K562 (cell line): ENCODE data around the gene MYLIP. TPM values are rescaled to one million over a fixed set of nuclear protein-coding genes. Genes with fewer than 3 reads are reported as not detected.
A peak's percentile ranks its signal among the peaks of the same experiment; 100 is the strongest.

Experiments
- ARID4B ChIP-seq: sonication (generic); formaldehyde crosslinking; IDR thresholded peaks from 2 replicates; pipeline ENCODE4 v1.8.0; 2022; ENCODE audit warnings: mild to moderate bottlenecking, missing genetic modification reagents
- CBX3 ChIP-seq, 2 experiments: IDR thresholded peaks; 1 replicate in 1 of 2; 2 replicates in 1 of 2; pipeline ENCODE4 v1.6.1; 2012; ENCODE audit warnings: inconsistent platforms in 2 of 2, low read length in 2 of 2, borderline replicate concordance in 1 of 2, control low read depth in 1 of 2
- CEBPG ChIP-seq, 3 experiments: fragments of 200-800 bp in 1 of 3; sonication (Bioruptor generic) in 1 of 3; sonication (generic) in 1 of 3; formaldehyde crosslinking in 1 of 3; IDR thresholded peaks in 2 of 3; conservative IDR thresholded peaks in 1 of 3; 2 replicates each; pipeline versions ENCODE4 v1.6.1 to v1.8.0; 2016 to 2022; ENCODE audit warnings: missing compliant biosample characterization in 2 of 3, missing genetic modification characterization in 2 of 3, mild to moderate bottlenecking in 1 of 3, missing genetic modification reagents in 1 of 3
- CREB3L1 ChIP-seq: fragments of 450-650 bp; IDR thresholded peaks from 2 replicates; pipeline ENCODE4 v1.6.1; 2014; ENCODE audit warnings: low read depth, mild to moderate bottlenecking, moderate library complexity, borderline replicate concordance
- EHMT2 ChIP-seq: fragments of 450-650 bp; IDR thresholded peaks from 2 replicates; pipeline ENCODE4 v1.6.1; 2018; ENCODE audit warnings: antibody characterized with exemption
- MAFK ChIP-seq: IDR thresholded peaks from 2 replicates; pipeline ENCODE4 v1.6.1; 2011; ENCODE audit warnings: low read length, improper control_type of control experiment
- MAZ ChIP-seq, 2 experiments: fragments of 450-650 bp in 1 of 2; sonication (generic) in 1 of 2; formaldehyde crosslinking; IDR thresholded peaks in 1 of 2; conservative IDR thresholded peaks in 1 of 2; 2 replicates each; pipeline versions ENCODE4 v1.4.0 to v1.5.0; 2020; ENCODE audit warnings: mild to moderate bottlenecking in 1 of 2, missing genetic modification reagents in 1 of 2
- MYNN ChIP-seq, 2 experiments: sonication (generic); formaldehyde crosslinking in 1 of 2; IDR thresholded peaks; 2 replicates each; pipeline versions ENCODE4 v1.5.0 to v1.6.1; 2016 to 2020; ENCODE audit warnings: antibody characterized with exemption in 1 of 2, missing genetic modification reagents in 1 of 2
- NFE2 ChIP-seq: IDR thresholded peaks from 2 replicates; pipeline ENCODE4 v1.6.1; 2014; ENCODE audit warnings: antibody characterized with exemption, low read depth
- NFIC ChIP-seq: fragments of 450-650 bp; IDR thresholded peaks from 2 replicates; pipeline ENCODE4 v1.6.1; 2017; ENCODE audit warnings: mild to moderate bottlenecking, inconsistent platforms
- NUFIP1 ChIP-seq: fragments of 450-650 bp; IDR thresholded peaks from 2 replicates; pipeline ENCODE4 v1.6.1; 2018; ENCODE audit not compliant: partially characterized antibody
- TBP ChIP-seq: optimal IDR thresholded peaks from 2 replicates; pipeline ENCODE3; 2011; ENCODE audit warnings: low read depth, low read length, improper control_type of control experiment
- THRB ChIP-seq: fragments of 450-650 bp; formaldehyde crosslinking; conservative IDR thresholded peaks from 2 replicates; pipeline ENCODE4 v1.4.0; 2022; ENCODE audit warnings: mild to moderate bottlenecking, missing genetic modification characterization
- XRCC5 ChIP-seq: fragments of 200-400 bp; formaldehyde crosslinking; IDR thresholded peaks from 2 replicates; pipeline ENCODE4 v1.6.1; 2017; ENCODE audit warnings: low read depth, mild to moderate bottlenecking, low read length
- ZHX1 ChIP-seq: fragments of 150-350 bp; conservative IDR thresholded peaks from 2 replicates; pipeline ENCODE4 v1.6.1; 2014; ENCODE audit warnings: low read length
- ZKSCAN1 ChIP-seq: fragments of 150-350 bp; IDR thresholded peaks from 2 replicates; pipeline ENCODE4 v1.6.1; 2016; ENCODE audit warnings: low read depth, low read length
- ZNF140 ChIP-seq: fragments of 250-450 bp; sonication (Bioruptor Pico); IDR thresholded peaks from 2 replicates; pipeline ENCODE4 v1.8.0; 2021; ENCODE audit warnings: moderate library complexity, mild to moderate bottlenecking, inconsistent platforms
- ZNF431 ChIP-seq: sonication (generic); formaldehyde crosslinking; IDR thresholded peaks from 2 replicates; pipeline ENCODE4 v1.8.0; 2022; ENCODE audit warnings: mild to moderate bottlenecking, missing genetic modification reagents
- polyA plus RNA-seq, 8 experiments: library from polyadenylated mRNA; depleted of rRNA in 4 of 8; stranded (reverse) in 5 of 8; unstranded in 3 of 8; fragments of >200 nt; fragmentation: Nextera tagmentation in 2 of 8; fragmentation: Illumina TruSeq in 1 of 8; extraction: Ambion mirVana in 2 of 8; extraction: Trizol in 1 of 8; gene quantifications; 2 replicates each; pipeline versions ENCODE4 v1.2.1 to v1.2.3, GENCODE V29; 2011 to 2014; ENCODE audit warnings: inconsistent platforms in 1 of 8, missing spikeins in 1 of 8
- total RNA-seq, 7 experiments: library from RNA; depleted of rRNA in 6 of 7; stranded (reverse); fragments of >200 nt in 6 of 7; fragmentation: Illumina TruSeq in 2 of 7; extraction: Trizol in 2 of 7; gene quantifications; 2 replicates each; pipeline versions ENCODE4 v1.2.1 to v1.2.3, GENCODE V29; 2011 to 2021; ENCODE audit warnings: low replicate concordance in 1 of 7

Gene MYLIP
- total and polyA plus RNA-seq, 9 of the 15 experiments (the other 6 are each of a cell fraction or from before 2014, with no cell fraction given), result 10.8 to 43.5 (median 31.5) TPM

- TF ChIP-seq NUFIP1 (peak; percentile 27), MYNN (IDR thresholded peaks at IDR 0.05) (0 out of 2 replicates have a peak, but pooled peaks have one; percentile 12), MYNN (CRISPR knock-in tag; IDR thresholded peaks at IDR 0.05) (no peak), EHMT2 (peak; percentile 68; the same call in 1 of the 2 replicates), MAZ (CRISPR knock-in tag; conservative IDR thresholded peaks at IDR 0.05 in 1 of 2, IDR thresholded peaks at IDR 0.05 in 1 of 2) (no peak), ZNF140 (CRISPR knock-in tag) (no peak), TBP (no peak), MAFK (peak; percentile 80), ZNF431 (CRISPR knock-in tag) (no peak), NFE2 (peak; percentile 93), XRCC5 (no peak), THRB (no peak), CEBPG (CRISPR knock-in tag; IDR thresholded peaks at IDR 0.05) (no peak), CEBPG (tag; conservative IDR thresholded peaks at IDR 0.05 in 1 of 2, IDR thresholded peaks at IDR 0.05 in 1 of 2) (0 out of 4 replicates have a peak, but pooled peaks of 1 of the 2 experiments have one; percentile 73), ZHX1 (no peak), CBX3 (IDR thresholded peaks at IDR 0.05; ENCODE audit: borderline replicate concordance in 1 of 2, low read length in 2 of 2) (peak in 1 of 2 experiments; percentile 91; a peak in 1 of 3 replicates), CREB3L1 (no peak), NFIC (peak; percentile 97), ARID4B (CRISPR knock-in tag) (no peak), ZKSCAN1 (peak; percentile 29; the same call in 1 of the 2 replicates)
Measured at GRCh38 chr6:16157909-16158308, 29.0 kb downstream of the MYLIP start (continued).
